SK-N-SH treated with all-trans-retinoic acid at 6 μM for 48 hours (cell line): Measurements from ENCODE around the gene FGF18.

Source experiments
- ATAC-seq: fragments of 200-7000 bp; cut with Tn5 transposase; 3 replicates; pipeline ENCODE4 v1.9.1; 2020; ENCODE audit warnings: mild to moderate bottlenecking, moderate library complexity
- ARNTL ChIP-seq: fragments of 450-650 bp; formaldehyde crosslinking; IDR thresholded peaks from 2 replicates; pipeline ENCODE4 v1.5.0; 2020; ENCODE audit warnings: low read depth, mild to moderate bottlenecking, moderate library complexity, borderline replicate concordance
- BACH2 ChIP-seq: fragments of 250-450 bp; sonication (Bioruptor Pico); IDR thresholded peaks from 2 replicates; pipeline ENCODE4 v1.9.0; 2021; ENCODE audit warnings: mild to moderate bottlenecking, borderline replicate concordance
- CSDC2 ChIP-seq: fragments of 250-450 bp; sonication (Bioruptor Pico); IDR thresholded peaks from 2 replicates; pipeline ENCODE4 v1.5.0; 2020; ENCODE audit warnings: mild to moderate bottlenecking, moderate library complexity
- ESRRG ChIP-seq: fragments of 250-450 bp; sonication (Bioruptor Pico); IDR thresholded peaks from 2 replicates; pipeline ENCODE4 v1.6.1; 2021; ENCODE audit warnings: mild to moderate bottlenecking
- GLIS3 ChIP-seq: fragments of 250-450 bp; sonication (Bioruptor Pico); IDR thresholded peaks from 2 replicates; pipeline ENCODE4 v1.5.0; 2020; ENCODE audit warnings: mild to moderate bottlenecking, moderate library complexity
- ISL1 ChIP-seq: fragments of 250-450 bp; sonication (Bioruptor Pico); IDR thresholded peaks from 2 replicates; pipeline ENCODE4 v2.1.2; 2022; ENCODE audit warnings: mild to moderate bottlenecking, moderate library complexity
- OSR1 ChIP-seq: fragments of 250-450 bp; sonication (Bioruptor Pico); IDR thresholded peaks from 2 replicates; pipeline ENCODE4 v1.8.0; 2022; ENCODE audit warnings: moderate library complexity, mild to moderate bottlenecking, inconsistent platforms
- PPARA ChIP-seq: fragments of 250-450 bp; sonication (Bioruptor Pico); IDR thresholded peaks from 2 replicates; pipeline ENCODE4 v1.5.0; 2020; ENCODE audit warnings: mild to moderate bottlenecking, borderline replicate concordance
- RARB ChIP-seq: fragments of 250-450 bp; sonication (Bioruptor Pico); IDR thresholded peaks from 2 replicates; pipeline ENCODE4 v1.8.0; 2021; ENCODE audit warnings: mild to moderate bottlenecking, moderate library complexity
- TCF4 ChIP-seq: fragments of 250-450 bp; sonication (Bioruptor Pico); IDR thresholded peaks from 2 replicates; pipeline ENCODE4 v1.8.0; 2021; ENCODE audit warnings: mild to moderate bottlenecking, moderate library complexity, borderline replicate concordance
- ZC3H10 ChIP-seq: fragments of 250-450 bp; sonication (Bioruptor Pico); IDR thresholded peaks from 2 replicates; pipeline ENCODE4 v1.5.1; 2021; ENCODE audit warnings: mild to moderate bottlenecking, moderate library complexity
- ZFP3 ChIP-seq: fragments of 250-450 bp; sonication (Bioruptor Pico); IDR thresholded peaks from 2 replicates; pipeline ENCODE4 v1.5.0; 2020; ENCODE audit warnings: mild to moderate bottlenecking, moderate library complexity
- ZFP30 ChIP-seq: fragments of 450-650 bp; formaldehyde crosslinking; IDR thresholded peaks from 2 replicates; pipeline ENCODE4 v1.5.0; 2022; ENCODE audit warnings: mild to moderate bottlenecking, moderate library complexity
- ZNF565 ChIP-seq: fragments of 450-650 bp; formaldehyde crosslinking; conservative IDR thresholded peaks from 2 replicates; pipeline ENCODE4 v1.5.0; 2020; ENCODE audit warnings: low read depth, mild to moderate bottlenecking, moderate library complexity
- ZNF70 ChIP-seq: fragments of 450-650 bp; formaldehyde crosslinking; IDR thresholded peaks from 2 replicates; pipeline ENCODE4 v1.5.0; 2020; ENCODE audit warnings: mild to moderate bottlenecking, moderate library complexity
- ZNF8 ChIP-seq: fragments of 450-650 bp; formaldehyde crosslinking; IDR thresholded peaks from 2 replicates; pipeline ENCODE4 v1.5.0; 2020; ENCODE audit warnings: mild to moderate bottlenecking, moderate library complexity
- TF ChIP-seq, protein P1 (sequence below): fragments of 250-450 bp; sonication (Bioruptor Pico); IDR thresholded peaks from 2 replicates; pipeline ENCODE4 v1.5.1; 2020; ENCODE audit warnings: low read depth, mild to moderate bottlenecking, moderate library complexity
- TF ChIP-seq, protein P2 (sequence below): fragments of 250-450 bp; sonication (Bioruptor Pico); IDR thresholded peaks from 2 replicates; pipeline ENCODE4 v1.5.1; 2021; ENCODE audit warnings: mild to moderate bottlenecking, moderate library complexity
- TF ChIP-seq, protein P3 (sequence below): fragments of 250-450 bp; sonication (Bioruptor Pico); IDR thresholded peaks from 2 replicates; pipeline ENCODE4 v1.8.0; 2021; ENCODE audit warnings: low read depth, mild to moderate bottlenecking, moderate library complexity, borderline replicate concordance
- TF ChIP-seq, protein P4 (sequence below): fragments of 250-450 bp; sonication (Bioruptor Pico); IDR thresholded peaks from 2 replicates; pipeline ENCODE4 v1.5.0; 2020; ENCODE audit warnings: mild to moderate bottlenecking, moderate library complexity
- TF ChIP-seq, protein P5 (sequence below): fragments of 250-450 bp; sonication (Bioruptor Pico); IDR thresholded peaks from 2 replicates; pipeline ENCODE4 v1.8.0; 2020; ENCODE audit warnings: mild to moderate bottlenecking, moderate library complexity, borderline replicate concordance

The FGF18 gene

DNA sequence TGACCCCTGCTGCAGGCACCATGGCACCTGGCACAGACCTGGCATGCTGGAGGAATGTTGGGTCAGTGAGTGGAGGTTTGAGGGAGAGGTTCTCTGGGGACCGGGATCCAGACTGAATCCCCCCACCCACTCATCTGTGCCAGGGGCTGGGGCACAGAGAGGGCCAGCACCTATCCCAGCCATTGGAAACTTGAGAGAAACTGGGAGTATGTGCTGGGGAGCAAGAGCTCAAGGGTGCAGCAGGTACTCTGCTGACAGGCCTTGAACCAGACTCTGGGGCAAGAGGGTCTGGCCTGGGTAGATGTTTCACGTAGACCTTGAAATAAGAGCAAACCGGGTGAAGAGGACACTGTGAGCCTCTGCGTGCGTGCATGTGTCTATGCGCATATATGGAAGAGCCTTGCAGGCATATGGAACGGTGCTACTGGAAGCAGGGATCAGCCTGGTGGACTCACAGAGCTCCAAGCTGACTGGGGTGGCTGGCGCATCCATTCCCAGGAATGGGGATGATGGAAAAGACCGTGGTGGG, 8.8 kb downstream of the FGF18 start (continued):
- TF ChIP-seq, protein P1, sequence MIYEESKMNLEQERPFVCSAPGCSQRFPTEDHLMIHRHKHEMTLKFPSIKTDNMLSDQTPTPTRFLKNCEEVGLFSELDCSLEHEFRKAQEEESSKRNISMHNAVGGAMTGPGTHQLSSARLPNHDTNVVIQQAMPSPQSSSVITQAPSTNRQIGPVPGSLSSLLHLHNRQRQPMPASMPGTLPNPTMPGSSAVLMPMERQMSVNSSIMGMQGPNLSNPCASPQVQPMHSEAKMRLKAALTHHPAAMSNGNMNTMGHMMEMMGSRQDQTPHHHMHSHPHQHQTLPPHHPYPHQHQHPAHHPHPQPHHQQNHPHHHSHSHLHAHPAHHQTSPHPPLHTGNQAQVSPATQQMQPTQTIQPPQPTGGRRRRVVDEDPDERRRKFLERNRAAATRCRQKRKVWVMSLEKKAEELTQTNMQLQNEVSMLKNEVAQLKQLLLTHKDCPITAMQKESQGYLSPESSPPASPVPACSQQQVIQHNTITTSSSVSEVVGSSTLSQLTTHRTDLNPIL (CRISPR knock-in tag): no peak
- no peak for TF ChIP-seq CSDC2 (CRISPR knock-in tag)
- TF ChIP-seq ARNTL (CRISPR knock-in tag): no peak
- TF ChIP-seq OSR1 (CRISPR knock-in tag): no peak
- no peak for TF ChIP-seq ZFP30
- TF ChIP-seq PPARA: no peak

DNA sequence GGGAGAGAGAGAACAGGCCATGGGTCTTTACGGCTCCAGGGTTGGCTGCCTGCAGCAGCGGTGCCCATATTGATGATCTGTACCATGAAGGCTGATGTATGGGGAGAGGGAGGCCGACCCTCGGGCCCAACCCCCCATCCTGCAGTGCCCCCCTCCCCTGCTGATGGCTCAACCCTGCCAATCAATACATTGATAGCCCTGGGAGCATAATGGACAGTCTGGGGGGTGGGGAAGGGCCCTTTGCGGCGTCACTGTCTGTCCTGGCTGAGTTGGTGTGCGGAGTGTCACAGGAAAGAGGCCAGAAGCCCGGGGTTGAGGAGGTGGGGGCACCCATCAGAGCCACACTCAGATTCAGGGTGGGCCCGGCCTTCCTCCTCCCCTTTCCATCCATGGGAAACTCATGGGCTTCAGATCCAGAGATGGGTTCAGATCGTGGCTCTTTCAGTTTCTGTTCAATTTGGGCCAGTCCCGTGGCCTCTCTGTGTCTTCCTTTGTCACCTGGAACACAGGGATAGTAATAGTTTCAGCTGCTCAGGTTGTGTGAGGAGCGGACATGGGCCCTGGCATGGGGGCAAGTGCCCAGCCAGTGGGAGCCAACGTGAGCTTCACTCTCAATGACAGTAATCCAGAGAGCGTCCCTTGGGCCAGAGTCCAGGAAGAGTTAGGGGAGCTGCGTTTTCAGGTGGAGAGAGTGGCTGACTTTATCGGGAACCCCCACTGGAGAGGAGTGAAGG, 9.5 kb downstream of the FGF18 start:
- TF ChIP-seq, protein P1 (CRISPR knock-in tag): no peak
- TF ChIP-seq TCF4: no peak
- TF ChIP-seq, protein P2, sequence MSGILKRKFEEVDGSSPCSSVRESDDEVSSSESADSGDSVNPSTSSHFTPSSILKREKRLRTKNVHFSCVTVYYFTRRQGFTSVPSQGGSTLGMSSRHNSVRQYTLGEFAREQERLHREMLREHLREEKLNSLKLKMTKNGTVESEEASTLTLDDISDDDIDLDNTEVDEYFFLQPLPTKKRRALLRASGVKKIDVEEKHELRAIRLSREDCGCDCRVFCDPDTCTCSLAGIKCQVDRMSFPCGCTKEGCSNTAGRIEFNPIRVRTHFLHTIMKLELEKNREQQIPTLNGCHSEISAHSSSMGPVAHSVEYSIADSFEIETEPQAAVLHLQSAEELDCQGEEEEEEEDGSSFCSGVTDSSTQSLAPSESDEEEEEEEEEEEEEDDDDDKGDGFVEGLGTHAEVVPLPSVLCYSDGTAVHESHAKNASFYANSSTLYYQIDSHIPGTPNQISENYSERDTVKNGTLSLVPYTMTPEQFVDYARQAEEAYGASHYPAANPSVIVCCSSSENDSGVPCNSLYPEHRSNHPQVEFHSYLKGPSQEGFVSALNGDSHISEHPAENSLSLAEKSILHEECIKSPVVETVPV (CRISPR knock-in tag): no peak
- TF ChIP-seq, protein P3, sequence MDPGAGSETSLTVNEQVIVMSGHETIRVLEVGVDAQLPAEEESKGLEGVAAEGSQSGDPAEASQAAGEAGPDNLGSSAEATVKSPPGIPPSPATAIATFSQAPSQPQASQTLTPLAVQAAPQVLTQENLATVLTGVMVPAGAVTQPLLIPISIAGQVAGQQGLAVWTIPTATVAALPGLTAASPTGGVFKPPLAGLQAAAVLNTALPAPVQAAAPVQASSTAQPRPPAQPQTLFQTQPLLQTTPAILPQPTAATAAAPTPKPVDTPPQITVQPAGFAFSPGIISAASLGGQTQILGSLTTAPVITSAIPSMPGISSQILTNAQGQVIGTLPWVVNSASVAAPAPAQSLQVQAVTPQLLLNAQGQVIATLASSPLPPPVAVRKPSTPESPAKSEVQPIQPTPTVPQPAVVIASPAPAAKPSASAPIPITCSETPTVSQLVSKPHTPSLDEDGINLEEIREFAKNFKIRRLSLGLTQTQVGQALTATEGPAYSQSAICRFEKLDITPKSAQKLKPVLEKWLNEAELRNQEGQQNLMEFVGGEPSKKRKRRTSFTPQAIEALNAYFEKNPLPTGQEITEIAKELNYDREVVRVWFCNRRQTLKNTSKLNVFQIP (CRISPR knock-in tag): no peak
- no peak for TF ChIP-seq BACH2 (CRISPR knock-in tag)
- TF ChIP-seq, protein P4, sequence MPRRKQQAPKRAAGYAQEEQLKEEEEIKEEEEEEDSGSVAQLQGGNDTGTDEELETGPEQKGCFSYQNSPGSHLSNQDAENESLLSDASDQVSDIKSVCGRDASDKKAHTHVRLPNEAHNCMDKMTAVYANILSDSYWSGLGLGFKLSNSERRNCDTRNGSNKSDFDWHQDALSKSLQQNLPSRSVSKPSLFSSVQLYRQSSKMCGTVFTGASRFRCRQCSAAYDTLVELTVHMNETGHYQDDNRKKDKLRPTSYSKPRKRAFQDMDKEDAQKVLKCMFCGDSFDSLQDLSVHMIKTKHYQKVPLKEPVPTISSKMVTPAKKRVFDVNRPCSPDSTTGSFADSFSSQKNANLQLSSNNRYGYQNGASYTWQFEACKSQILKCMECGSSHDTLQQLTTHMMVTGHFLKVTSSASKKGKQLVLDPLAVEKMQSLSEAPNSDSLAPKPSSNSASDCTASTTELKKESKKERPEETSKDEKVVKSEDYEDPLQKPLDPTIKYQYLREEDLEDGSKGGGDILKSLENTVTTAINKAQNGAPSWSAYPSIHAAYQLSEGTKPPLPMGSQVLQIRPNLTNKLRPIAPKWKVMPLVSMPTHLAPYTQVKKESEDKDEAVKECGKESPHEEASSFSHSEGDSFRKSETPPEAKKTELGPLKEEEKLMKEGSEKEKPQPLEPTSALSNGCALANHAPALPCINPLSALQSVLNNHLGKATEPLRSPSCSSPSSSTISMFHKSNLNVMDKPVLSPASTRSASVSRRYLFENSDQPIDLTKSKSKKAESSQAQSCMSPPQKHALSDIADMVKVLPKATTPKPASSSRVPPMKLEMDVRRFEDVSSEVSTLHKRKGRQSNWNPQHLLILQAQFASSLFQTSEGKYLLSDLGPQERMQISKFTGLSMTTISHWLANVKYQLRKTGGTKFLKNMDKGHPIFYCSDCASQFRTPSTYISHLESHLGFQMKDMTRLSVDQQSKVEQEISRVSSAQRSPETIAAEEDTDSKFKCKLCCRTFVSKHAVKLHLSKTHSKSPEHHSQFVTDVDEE (CRISPR knock-in tag): no peak
- no peak for TF ChIP-seq PPARA
- no peak for TF ChIP-seq ZFP30
- no peak for TF ChIP-seq RARB (CRISPR knock-in tag)
- no peak for TF ChIP-seq ZC3H10
- TF ChIP-seq ZNF8 (CRISPR knock-in tag): no peak
- no peak for TF ChIP-seq ISL1
- no peak for TF ChIP-seq ZNF565 (CRISPR knock-in tag)
- TF ChIP-seq, protein P5, sequence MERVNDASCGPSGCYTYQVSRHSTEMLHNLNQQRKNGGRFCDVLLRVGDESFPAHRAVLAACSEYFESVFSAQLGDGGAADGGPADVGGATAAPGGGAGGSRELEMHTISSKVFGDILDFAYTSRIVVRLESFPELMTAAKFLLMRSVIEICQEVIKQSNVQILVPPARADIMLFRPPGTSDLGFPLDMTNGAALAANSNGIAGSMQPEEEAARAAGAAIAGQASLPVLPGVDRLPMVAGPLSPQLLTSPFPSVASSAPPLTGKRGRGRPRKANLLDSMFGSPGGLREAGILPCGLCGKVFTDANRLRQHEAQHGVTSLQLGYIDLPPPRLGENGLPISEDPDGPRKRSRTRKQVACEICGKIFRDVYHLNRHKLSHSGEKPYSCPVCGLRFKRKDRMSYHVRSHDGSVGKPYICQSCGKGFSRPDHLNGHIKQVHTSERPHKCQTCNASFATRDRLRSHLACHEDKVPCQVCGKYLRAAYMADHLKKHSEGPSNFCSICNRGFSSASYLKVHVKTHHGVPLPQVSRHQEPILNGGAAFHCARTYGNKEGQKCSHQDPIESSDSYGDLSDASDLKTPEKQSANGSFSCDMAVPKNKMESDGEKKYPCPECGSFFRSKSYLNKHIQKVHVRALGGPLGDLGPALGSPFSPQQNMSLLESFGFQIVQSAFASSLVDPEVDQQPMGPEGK (CRISPR knock-in tag): no peak
- TF ChIP-seq ZNF70 (CRISPR knock-in tag): no peak
- no peak for ATAC-seq

DNA sequence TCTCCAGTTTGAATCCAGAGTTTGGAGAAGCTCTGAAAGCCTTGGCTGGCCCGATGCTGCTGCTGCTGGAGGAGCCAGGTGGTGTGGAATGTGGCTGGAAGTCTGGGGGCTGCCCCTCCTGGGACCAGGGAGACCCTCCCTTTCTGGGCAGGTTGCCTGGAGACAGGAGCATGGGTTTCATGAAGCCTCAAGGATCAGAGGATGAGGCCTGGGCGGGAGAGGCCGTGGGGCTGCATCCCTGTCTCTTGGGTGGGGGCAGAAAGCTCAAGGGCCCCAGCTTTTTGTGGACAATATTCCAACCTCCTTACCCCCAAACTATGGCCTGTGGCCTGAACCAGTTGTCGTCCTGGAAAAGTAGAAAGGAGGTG, 10.1 kb downstream of the FGF18 start:
- no peak for ATAC-seq
- TF ChIP-seq RARB (CRISPR knock-in tag) (no peak), GLIS3 (CRISPR knock-in tag) (no peak), ZC3H10 (no peak), CSDC2 (CRISPR knock-in tag) (no peak), ZNF8 (CRISPR knock-in tag) (no peak), BACH2 (CRISPR knock-in tag) (no peak), ESRRG (CRISPR knock-in tag) (no peak), ZFP3 (CRISPR knock-in tag) (no peak)
- TF ChIP-seq, protein P2 (CRISPR knock-in tag): no peak
- TF ChIP-seq, protein P5 (CRISPR knock-in tag): no peak
- TF ChIP-seq, protein P1 (CRISPR knock-in tag): no peak
